HG03139 (cell line): ENCODE data around the gene SND1.
"Not testable (repeated sequence)": the region's sequence is repeated elsewhere in the genome, so short reads cannot be mapped to it uniquely, and the experiment has no call there.

ENCODE experiments used
- ATAC-seq: cut with Tn5 transposase; IDR thresholded peaks from one replicate; pipeline ENCODE4 v1.9.1; 2021; ENCODE audit not compliant: unreplicated experiment

Gene SND1

GRCh38 chr7:127948312-127948711, 296.3 kb downstream of the SND1 start:
- ATAC-seq: no peak

GRCh38 chr7:127948930-127949329, 296.9 kb downstream of the SND1 start:
- ATAC-seq: no peak

GRCh38 chr7:127949769-127950222, 297.8 kb downstream of the SND1 start:
- no peak for ATAC-seq

- no peak for ATAC-seq
Measured at GRCh38 chr7:127950233-127950935, 298.4 kb downstream of the SND1 start.

- no peak for ATAC-seq
Measured at GRCh38 chr7:127953423-127954356, 301.7 kb downstream of the SND1 start.

GRCh38 chr7:127954357-127954748, 302.4 kb downstream of the SND1 start:
- ATAC-seq: no peak

GRCh38 chr7:127955051-127955531, 303.1 kb downstream of the SND1 start:
- ATAC-seq: no peak

- no peak for ATAC-seq
Measured at GRCh38 chr7:127957886-127958285, 305.9 kb downstream of the SND1 start.

GRCh38 chr7:127959770-127960169, 307.8 kb downstream of the SND1 start:
- no peak for ATAC-seq

- no peak for ATAC-seq
Measured at GRCh38 chr7:127961786-127962453, 309.9 kb downstream of the SND1 start.

- no peak for ATAC-seq
Measured at GRCh38 chr7:127962589-127963361, 310.8 kb downstream of the SND1 start.

- ATAC-seq: not testable (repeated sequence)
Measured at GRCh38 chr7:127963850-127964249, 311.9 kb downstream of the SND1 start.

GRCh38 chr7:127967281-127967680, 315.3 kb downstream of the SND1 start:
- no peak for ATAC-seq

GRCh38 chr7:127968547-127968946, 316.6 kb downstream of the SND1 start:
- no peak for ATAC-seq

GRCh38 chr7:127973832-127974231, 321.8 kb downstream of the SND1 start:
- no peak for ATAC-seq

GRCh38 chr7:127974446-127975035, 322.5 kb downstream of the SND1 start:
- no peak for ATAC-seq

- ATAC-seq: no peak
Measured at GRCh38 chr7:127976056-127976737, 324.2 kb downstream of the SND1 start.

- ATAC-seq: no peak
Measured at GRCh38 chr7:127976738-127977120, 324.7 kb downstream of the SND1 start.

GRCh38 chr7:127978421-127978820, 326.4 kb downstream of the SND1 start:
- no peak for ATAC-seq
